K562 (cell line): ENCODE data around the gene RASGRP2. TPM values are rescaled to one million over a fixed set of nuclear protein-coding genes. Genes with fewer than 3 reads are reported as not detected.
A peak's percentile ranks its signal among the peaks of the same experiment; 100 is the strongest.

Experiments
- ATF6 ChIP-seq: sonication (generic); formaldehyde crosslinking; IDR thresholded peaks from 2 replicates; pipeline ENCODE4 v1.4.0; 2020; ENCODE audit warnings: mild to moderate bottlenecking, missing genetic modification reagents
- CHD1 ChIP-seq: fragments of 200-600 bp; sonication (generic); IDR thresholded peaks from one replicate; pipeline ENCODE4 v1.6.1; 2012; ENCODE audit warnings: mild to moderate bottlenecking, moderate library complexity, low read length, inconsistent platforms
- DIDO1 ChIP-seq: fragments of 450-650 bp; IDR thresholded peaks from 2 replicates; pipeline ENCODE4 v1.6.1; 2016; ENCODE audit warnings: low read depth, missing biosample characterization, missing genetic modification characterization
- FOXO4 ChIP-seq: fragments of 450-650 bp; formaldehyde crosslinking; IDR thresholded peaks from 2 replicates; pipeline ENCODE4 v1.4.0; 2020; ENCODE audit warnings: mild to moderate bottlenecking, moderate library complexity
- HDAC1 ChIP-seq, 2 experiments: fragments of 450-650 bp; IDR thresholded peaks; 2 replicates each; pipeline ENCODE4 v1.6.1; 2016 to 2017; ENCODE audit warnings: inconsistent platforms in 1 of 2, mild to moderate bottlenecking in 1 of 2, moderate library complexity in 1 of 2
- MCM2 ChIP-seq: fragments of 450-650 bp; IDR thresholded peaks from 2 replicates; pipeline ENCODE4 v1.6.1; 2017; ENCODE audit warnings: low read depth, mild to moderate bottlenecking
- MEIS2 ChIP-seq: fragments of 450-650 bp; IDR thresholded peaks from 2 replicates; pipeline ENCODE4 v1.6.1; 2014; ENCODE audit warnings: mild to moderate bottlenecking; ENCODE audit not compliant: partially characterized antibody
- NFATC3 ChIP-seq: fragments of 450-650 bp; IDR thresholded peaks from 2 replicates; pipeline ENCODE4 v1.6.1; 2017; ENCODE audit warnings: mild to moderate bottlenecking
- SAFB ChIP-seq: fragments of 200-400 bp; formaldehyde crosslinking; IDR thresholded peaks from 2 replicates; pipeline ENCODE4 v1.6.1; 2017; ENCODE audit warnings: low read depth, low read length, borderline replicate concordance
- SREBF1 ChIP-seq: fragments of 150-350 bp; IDR thresholded peaks from 2 replicates; pipeline ENCODE4 v1.6.1; 2014; ENCODE audit warnings: antibody characterized with exemption, low read depth, low read length, borderline replicate concordance
- TOE1 ChIP-seq, 2 experiments: fragments of 450-650 bp in 1 of 2; sonication (generic) in 1 of 2; formaldehyde crosslinking in 1 of 2; IDR thresholded peaks; 2 replicates each; pipeline versions ENCODE4 v1.7.1 to v1.8.0; 2016 to 2022; ENCODE audit warnings: borderline replicate concordance in 2 of 2, mild to moderate bottlenecking in 2 of 2, antibody characterized with exemption in 1 of 2, inconsistent platforms in 1 of 2, low read depth in 1 of 2, missing genetic modification reagents in 1 of 2, moderate library complexity in 1 of 2
- ZBTB11 ChIP-seq, 3 experiments: fragments of 200-800 bp in 1 of 3; fragments of 250-450 bp in 1 of 3; fragments of 450-650 bp in 1 of 3; sonication (Bioruptor Pico) in 1 of 3; sonication (Bioruptor generic) in 1 of 3; formaldehyde crosslinking in 1 of 3; IDR thresholded peaks; 2 replicates each; pipeline versions ENCODE4 v1.6.1 to v1.8.0; 2016 to 2022; ENCODE audit warnings: mild to moderate bottlenecking in 2 of 3, missing genetic modification characterization in 2 of 3, missing compliant biosample characterization in 1 of 3, moderate library complexity in 1 of 3
- ZFP30 ChIP-seq: fragments of 250-450 bp; sonication (Bioruptor Pico); IDR thresholded peaks from 2 replicates; pipeline ENCODE4 v1.8.0; 2022; ENCODE audit warnings: moderate library complexity, mild to moderate bottlenecking, inconsistent platforms, borderline replicate concordance
- ZNF282 ChIP-seq: sonication (generic); formaldehyde crosslinking; IDR thresholded peaks from 2 replicates; pipeline ENCODE4 v1.8.1; 2023; ENCODE audit warnings: missing genetic modification reagents
- polyA plus RNA-seq, 8 experiments: library from polyadenylated mRNA; depleted of rRNA in 4 of 8; stranded (reverse) in 5 of 8; unstranded in 3 of 8; fragments of >200 nt; fragmentation: Nextera tagmentation in 2 of 8; fragmentation: Illumina TruSeq in 1 of 8; extraction: Ambion mirVana in 2 of 8; extraction: Trizol in 1 of 8; gene quantifications; 2 replicates each; pipeline versions ENCODE4 v1.2.1 to v1.2.3, GENCODE V29; 2011 to 2014; ENCODE audit warnings: inconsistent platforms in 1 of 8, missing spikeins in 1 of 8
- total RNA-seq, 7 experiments: library from RNA; depleted of rRNA in 6 of 7; stranded (reverse); fragments of >200 nt in 6 of 7; fragmentation: Illumina TruSeq in 2 of 7; extraction: Trizol in 2 of 7; gene quantifications; 2 replicates each; pipeline versions ENCODE4 v1.2.1 to v1.2.3, GENCODE V29; 2011 to 2021; ENCODE audit warnings: low replicate concordance in 1 of 7
- TF ChIP-seq, protein P1 (sequence below), 3 experiments: fragments of 200-800 bp in 1 of 3; sonication (Bioruptor generic) in 1 of 3; sonication (generic) in 1 of 3; formaldehyde crosslinking in 1 of 3; IDR thresholded peaks; 2 replicates each; pipeline versions ENCODE4 v1.6.1 to v1.8.0; 2016 to 2022; ENCODE audit warnings: mild to moderate bottlenecking in 2 of 3, missing compliant biosample characterization in 2 of 3, missing genetic modification characterization in 2 of 3, missing genetic modification reagents in 1 of 3

RASGRP2 gene
- total and polyA plus RNA-seq, 9 of the 15 experiments (the other 6 are each of a cell fraction or from before 2014, with no cell fraction given): 0.87 to 22.7 (median 5.5) TPM

DNA sequence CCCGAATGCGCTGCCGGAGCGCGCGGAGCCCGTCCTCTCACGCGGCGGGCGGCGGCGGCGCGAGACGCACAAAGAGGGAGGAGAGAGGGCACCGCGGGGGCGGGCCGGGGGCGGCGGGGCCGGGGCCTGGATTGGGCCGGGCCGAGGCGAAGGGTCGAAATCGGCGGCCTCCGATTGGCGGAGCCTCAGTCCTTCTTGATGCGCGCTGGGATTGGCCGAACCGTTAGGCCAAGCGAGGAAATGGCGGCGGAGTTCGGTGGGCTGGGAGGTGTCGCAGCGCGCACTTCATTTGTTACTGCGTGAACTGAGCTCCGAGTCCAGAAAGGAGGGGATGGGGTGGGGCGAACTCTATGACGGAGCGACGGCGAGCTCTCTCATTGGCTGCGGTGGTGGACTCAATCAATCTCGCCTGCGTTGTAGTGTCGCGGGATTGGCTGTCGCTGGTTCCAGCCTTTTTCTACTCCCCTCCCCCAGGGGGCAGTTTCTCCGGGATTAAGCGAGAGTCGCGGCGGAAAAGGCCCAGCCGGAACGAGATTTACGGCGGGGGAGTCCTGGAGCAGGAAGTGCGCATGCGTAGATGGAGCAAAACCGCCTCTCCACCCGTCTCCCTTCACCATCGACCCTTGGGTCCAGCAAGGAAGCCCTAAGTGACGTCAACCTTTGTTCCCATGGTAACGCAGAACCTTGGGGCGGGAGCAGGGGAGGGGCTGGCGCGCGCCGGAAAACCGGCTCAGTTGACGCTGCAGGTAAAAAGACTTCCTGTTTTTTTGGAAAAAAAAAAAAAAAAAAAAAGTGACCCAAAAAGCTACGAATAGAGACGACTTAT, 34.7 kb upstream of the RASGRP2 start, which contains the start of gene SF1 (continued):
- TF ChIP-seq ZFP30: no peak
- TF ChIP-seq MEIS2: peak; percentile 91
- TF ChIP-seq SREBF1: no peak
- TF ChIP-seq ZNF282: no peak
- TF ChIP-seq ZBTB11 (CRISPR knock-in tag; IDR thresholded peaks at IDR 0.05): peak in 1 of 3 experiments; percentile 91; a peak in 2 of 6 replicates
- TF ChIP-seq, protein P1, sequence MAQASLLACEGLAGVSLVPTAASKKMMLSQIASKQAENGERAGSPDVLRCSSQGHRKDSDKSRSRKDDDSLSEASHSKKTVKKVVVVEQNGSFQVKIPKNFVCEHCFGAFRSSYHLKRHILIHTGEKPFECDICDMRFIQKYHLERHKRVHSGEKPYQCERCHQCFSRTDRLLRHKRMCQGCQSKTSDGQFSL (CRISPR knock-in tag; IDR thresholded peaks at IDR 0.05): no peak
- TF ChIP-seq, protein P1 (tag; IDR thresholded peaks at IDR 0.05): no peak
- TF ChIP-seq HDAC1 (IDR thresholded peaks at IDR 0.05): peak in 1 of 2 experiments; percentile 12; a peak in 1 of 4 replicates
- TF ChIP-seq SAFB: no peak
- no peak for TF ChIP-seq MCM2
- TF ChIP-seq DIDO1 (tag): no peak
- TF ChIP-seq FOXO4 (CRISPR knock-in tag): no peak
- TF ChIP-seq NFATC3: no peak
- no peak for TF ChIP-seq CHD1
- no peak for TF ChIP-seq ATF6 (CRISPR knock-in tag)
- TF ChIP-seq TOE1 (IDR thresholded peaks at IDR 0.05; ENCODE audit: borderline replicate concordance): no peak
- TF ChIP-seq TOE1 (CRISPR knock-in tag; IDR thresholded peaks at IDR 0.05; ENCODE audit: borderline replicate concordance, low read depth): no peak
